ENCODE measurements around the gene TM4SF20.

TM4SF20 gene

GRCh38 chr2:227395556-227395955 is 16.4 kb upstream of the TM4SF20 start:
- no peak overlapping the region for H3K9ac ChIP-seq (ENCODE audit: low read length)
- H3K18ac ChIP-seq (ENCODE audit: low read length): no peak overlapping the region
- no peak overlapping the region for H4K8ac ChIP-seq (ENCODE audit: low read depth, low read length)
- no peak overlapping the region for H3K23ac ChIP-seq (ENCODE audit: low read length)
- H3K14ac ChIP-seq (ENCODE audit: low read length): no peak overlapping the region
- H3K4me3 ChIP-seq (ENCODE audit: low read depth, low read length): no peak overlapping the region
- H3K4ac ChIP-seq (ENCODE audit: low read depth, low read length): no peak overlapping the region
- H2AK5ac ChIP-seq (ENCODE audit: low read length): no peak overlapping the region
- no peak overlapping the region for H3K27ac ChIP-seq (ENCODE audit: low read depth, low read length)
- peaks cover 2% of the 10 kb centered on the region for H3K79me1 ChIP-seq (ENCODE audit: low read length)
- no peak overlapping the region for H4K91ac ChIP-seq (ENCODE audit: low read depth, low read length)
- no peak overlapping the region for H3K4me2 ChIP-seq (ENCODE audit: low read length)
- H3K36me3 ChIP-seq (ENCODE audit: control insufficient read depth in 1 of 2, insufficient read depth in 2 of 2, low read length in 2 of 2): no peaks in the 10 kb centered on the region
- no peaks in the 10 kb centered on the region for H3K27me3 ChIP-seq (ENCODE audit: insufficient read depth, low read length)
- peaks cover 0 to 5% of the 10 kb centered on the region in 2 experiments for H3K4me1 ChIP-seq (ENCODE audit: control insufficient read depth in 1 of 2, insufficient read depth in 2 of 2, low read length in 2 of 2)
- H2AFZ ChIP-seq (ENCODE audit: insufficient read depth, low read length, poor library complexity): no peak overlapping the region
- no peak for DNase-seq
- no CpG with 5 or more reads among the region's 1 CpG for WGBS (ENCODE audit: extremely low coverage, insufficient coverage, insufficient read length)
- H4K12ac ChIP-seq (ENCODE audit: low read depth, low read length): no peak overlapping the region
- no peak overlapping the region for H2BK120ac ChIP-seq (ENCODE audit: insufficient read depth, low read length, poor library complexity)
- no peak overlapping the region for H2BK5ac ChIP-seq (ENCODE audit: low read depth, low read length, poor library complexity)
- no peak overlapping the region for H2BK12ac ChIP-seq (ENCODE audit: low read length)
- H3K9me3 ChIP-seq (ENCODE audit: insufficient read depth, low read depth, low read length): no peaks in the 10 kb centered on the region
- H3K79me2 ChIP-seq (ENCODE audit: control insufficient read depth, insufficient read depth, low read length, poor library complexity): no peaks in the 10 kb centered on the region

DNA sequence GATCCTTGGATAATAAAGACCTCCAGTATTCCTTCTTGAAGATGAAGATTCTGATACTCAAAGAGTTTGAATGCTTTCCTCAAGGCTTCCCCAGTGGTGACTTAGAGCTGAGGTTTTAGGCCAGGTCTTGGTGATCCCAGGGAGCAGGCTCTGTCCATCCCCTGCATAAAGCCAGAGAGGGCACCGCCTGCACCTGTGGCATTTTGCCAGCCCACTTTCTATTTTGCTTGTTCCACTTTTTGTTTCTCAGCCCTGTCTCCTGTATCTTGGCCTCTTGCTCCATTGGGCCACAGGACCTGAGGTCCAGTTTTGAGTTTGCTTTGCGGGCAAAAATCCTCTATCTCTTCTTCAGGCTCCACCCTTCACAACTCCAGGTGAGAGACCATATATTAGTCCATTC is 15.3 kb upstream of the TM4SF20 start:
- Histone ChIP-seq H3K79me1 (ENCODE audit: low read length) (peaks cover 2% of the 10 kb centered on the region), H2BK5ac (ENCODE audit: low read depth, low read length, poor library complexity) (no peak overlapping the region)

DNA sequence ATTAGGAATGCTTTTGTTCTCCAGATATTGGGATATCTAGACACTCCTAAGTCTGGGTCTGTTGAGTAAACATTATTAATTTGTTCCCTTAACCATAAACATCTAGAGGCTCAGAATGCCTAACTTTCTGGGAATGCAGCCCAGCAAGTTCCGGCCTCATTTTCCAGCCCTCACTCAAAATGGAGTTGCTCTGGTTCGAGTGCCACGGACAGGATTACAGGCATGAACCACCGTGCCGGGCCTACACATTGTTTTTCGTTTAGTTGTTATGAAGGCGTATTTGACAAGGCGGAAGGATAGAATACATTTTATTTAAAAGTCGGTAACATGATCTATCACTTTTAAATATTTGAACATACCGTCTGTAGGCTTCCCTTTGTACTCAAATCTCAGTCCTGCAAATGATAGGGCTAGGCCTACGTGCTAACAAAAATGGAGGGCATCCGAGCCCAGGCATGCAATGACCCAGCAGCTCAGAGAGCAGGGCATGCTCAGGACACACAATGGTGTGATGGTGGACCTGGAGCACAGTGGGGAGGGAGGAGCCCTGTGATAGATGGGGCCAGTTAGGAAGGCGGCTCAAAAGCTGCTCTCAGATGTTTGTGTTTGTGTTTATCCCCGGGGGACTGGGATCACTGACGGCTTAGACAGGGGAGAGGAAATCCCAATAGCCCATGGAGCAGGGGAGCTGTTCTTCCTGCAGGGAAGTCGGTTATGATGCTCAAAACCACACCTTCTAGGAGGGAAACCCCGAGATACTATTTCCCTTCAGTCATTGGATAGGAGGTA is 11.6 kb upstream of the TM4SF20 start:
- H3K79me2 ChIP-seq (ENCODE audit: control insufficient read depth, insufficient read depth, low read length, poor library complexity): no peaks in the 10 kb centered on the region
- no peak overlapping the region for H2AK5ac ChIP-seq (ENCODE audit: low read length)
- no peak overlapping the region for H3K18ac ChIP-seq (ENCODE audit: low read length)
- no peaks in the 10 kb centered on the region for H3K9me3 ChIP-seq (ENCODE audit: insufficient read depth, low read depth, low read length)
- peaks cover 2 to 3% of the 10 kb centered on the region in 2 experiments for H3K4me1 ChIP-seq (ENCODE audit: control insufficient read depth in 1 of 2, insufficient read depth in 2 of 2, low read length in 2 of 2)
- no peak overlapping the region for H3K4ac ChIP-seq (ENCODE audit: low read depth, low read length)
- peak overlapping the region; percentile 12 for H3K9ac ChIP-seq (ENCODE audit: low read length)
- H2BK120ac ChIP-seq (ENCODE audit: insufficient read depth, low read length, poor library complexity): no peak overlapping the region
- no peak overlapping the region for H4K8ac ChIP-seq (ENCODE audit: low read depth, low read length)
- no peak overlapping the region for H2BK5ac ChIP-seq (ENCODE audit: low read depth, low read length, poor library complexity)
- peak; percentile 38 to 47 for DNase-seq
- no peak overlapping the region for H3K4me2 ChIP-seq (ENCODE audit: low read length)
- WGBS (ENCODE audit: extremely low coverage, insufficient coverage, insufficient read length): no CpG with 5 or more reads among the region's 17 CpGs
- no peak overlapping the region for H4K91ac ChIP-seq (ENCODE audit: low read depth, low read length)
- no peak overlapping the region for H3K4me3 ChIP-seq (ENCODE audit: low read depth, low read length)
- no peak overlapping the region for H3K27ac ChIP-seq (ENCODE audit: low read depth, low read length)
- no peak overlapping the region for H2BK12ac ChIP-seq (ENCODE audit: low read length)
- H3K14ac ChIP-seq (ENCODE audit: low read length): no peak overlapping the region
- peaks cover 2% of the 10 kb centered on the region for H3K79me1 ChIP-seq (ENCODE audit: low read length)
- no peaks in the 10 kb centered on the region for H3K27me3 ChIP-seq (ENCODE audit: insufficient read depth, low read length)
- H3K23ac ChIP-seq (ENCODE audit: low read length): no peak overlapping the region
- H3K36me3 ChIP-seq (ENCODE audit: control insufficient read depth in 1 of 2, insufficient read depth in 2 of 2, low read length in 2 of 2): no peaks in the 10 kb centered on the region
- no peak overlapping the region for H2AFZ ChIP-seq (ENCODE audit: insufficient read depth, low read length, poor library complexity)
- H4K12ac ChIP-seq (ENCODE audit: low read depth, low read length): no peak overlapping the region

More for the DNA sequence above, 15.3 kb upstream of the TM4SF20 start:
- Histone ChIP-seq H3K4me1 (ENCODE audit: control insufficient read depth in 1 of 2, insufficient read depth in 2 of 2, low read length in 2 of 2) (peaks cover 2 to 5% of the 10 kb centered on the region in 2 experiments), H3K27me3 (ENCODE audit: insufficient read depth, low read length) (no peaks in the 10 kb centered on the region), H3K23ac (ENCODE audit: low read length) (no peak overlapping the region), H2BK120ac (ENCODE audit: insufficient read depth, low read length, poor library complexity) (no peak overlapping the region), H4K12ac (ENCODE audit: low read depth, low read length) (no peak overlapping the region), H4K91ac (ENCODE audit: low read depth, low read length) (no peak overlapping the region), H3K36me3 (ENCODE audit: control insufficient read depth in 1 of 2, insufficient read depth in 2 of 2, low read length in 2 of 2) (no peaks in the 10 kb centered on the region), H3K27ac (ENCODE audit: low read depth, low read length) (no peak overlapping the region), H3K4ac (ENCODE audit: low read depth, low read length) (no peak overlapping the region), H4K8ac (ENCODE audit: low read depth, low read length) (no peak overlapping the region), H3K14ac (ENCODE audit: low read length) (no peak overlapping the region), H3K18ac (ENCODE audit: low read length) (no peak overlapping the region), H3K9ac (ENCODE audit: low read length) (no peak overlapping the region), H2BK12ac (ENCODE audit: low read length) (no peak overlapping the region), H2AFZ (ENCODE audit: insufficient read depth, low read length, poor library complexity) (no peak overlapping the region), H2AK5ac (ENCODE audit: low read length) (no peak overlapping the region), H3K4me3 (ENCODE audit: low read depth, low read length) (no peak overlapping the region), H3K4me2 (ENCODE audit: low read length) (no peak overlapping the region), H3K9me3 (ENCODE audit: insufficient read depth, low read depth, low read length) (no peaks in the 10 kb centered on the region), H3K79me2 (ENCODE audit: control insufficient read depth, insufficient read depth, low read length, poor library complexity) (no peaks in the 10 kb centered on the region)
- DNase-seq: no peak
- no CpG with 5 or more reads among the region's 2 CpGs for WGBS (ENCODE audit: extremely low coverage, insufficient coverage, insufficient read length)

DNA sequence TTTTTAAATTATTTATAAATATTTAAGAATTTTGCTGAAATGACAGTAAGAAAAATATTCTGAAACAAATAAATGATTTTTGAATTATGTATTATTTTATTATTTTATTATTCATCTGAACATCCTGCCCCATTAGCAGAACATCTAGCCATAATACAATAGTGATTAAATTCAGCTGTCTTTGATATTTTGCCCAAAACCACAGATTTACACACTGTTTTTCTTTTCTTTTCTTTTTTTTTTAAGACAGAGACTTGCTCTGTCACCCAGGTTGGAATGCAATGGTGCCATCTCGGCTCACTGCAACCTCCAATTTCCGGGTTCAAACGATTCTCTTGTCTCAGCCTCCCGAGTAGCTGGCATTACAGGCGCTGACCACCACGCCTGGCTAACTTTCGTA is 10.6 kb upstream of the TM4SF20 start:
- H4K8ac ChIP-seq (ENCODE audit: low read depth, low read length): no peak overlapping the region
- no peak overlapping the region for H4K12ac ChIP-seq (ENCODE audit: low read depth, low read length)
- no peaks in the 10 kb centered on the region for H3K79me2 ChIP-seq (ENCODE audit: control insufficient read depth, insufficient read depth, low read length, poor library complexity)
- no peak overlapping the region for H3K18ac ChIP-seq (ENCODE audit: low read length)
- no peak overlapping the region for H2AFZ ChIP-seq (ENCODE audit: insufficient read depth, low read length, poor library complexity)
- H2AK5ac ChIP-seq (ENCODE audit: low read length): no peak overlapping the region
- no peak overlapping the region for H3K4ac ChIP-seq (ENCODE audit: low read depth, low read length)
- H2BK5ac ChIP-seq (ENCODE audit: low read depth, low read length, poor library complexity): no peak overlapping the region
- H3K9me3 ChIP-seq (ENCODE audit: insufficient read depth, low read depth, low read length): no peaks in the 10 kb centered on the region
- no peak overlapping the region for H3K27ac ChIP-seq (ENCODE audit: low read depth, low read length)
- H3K23ac ChIP-seq (ENCODE audit: low read length): no peak overlapping the region
- H3K79me1 ChIP-seq (ENCODE audit: low read length): peaks cover 2% of the 10 kb centered on the region
- no peak overlapping the region for H2BK120ac ChIP-seq (ENCODE audit: insufficient read depth, low read length, poor library complexity)
- H3K4me2 ChIP-seq (ENCODE audit: low read length): no peak overlapping the region
- no peak overlapping the region for H3K4me3 ChIP-seq (ENCODE audit: low read depth, low read length)
- no CpG with 5 or more reads among the region's 7 CpGs for WGBS (ENCODE audit: extremely low coverage, insufficient coverage, insufficient read length)
- H3K14ac ChIP-seq (ENCODE audit: low read length): no peak overlapping the region
- H3K4me1 ChIP-seq (ENCODE audit: control insufficient read depth in 1 of 2, insufficient read depth in 2 of 2, low read length in 2 of 2): peaks cover 2 to 3% of the 10 kb centered on the region in 2 experiments
- H3K27me3 ChIP-seq (ENCODE audit: insufficient read depth, low read length): no peaks in the 10 kb centered on the region
- no peak overlapping the region for H3K9ac ChIP-seq (ENCODE audit: low read length)
- no peak for DNase-seq
- no peaks in the 10 kb centered on the region for H3K36me3 ChIP-seq (ENCODE audit: control insufficient read depth in 1 of 2, insufficient read depth in 2 of 2, low read length in 2 of 2)
- H4K91ac ChIP-seq (ENCODE audit: low read depth, low read length): no peak overlapping the region
- H2BK12ac ChIP-seq (ENCODE audit: low read length): no peak overlapping the region
